T-cell (primary cell): Measurements from ENCODE around the gene UNKL. TPM values are rescaled to one million over a fixed set of nuclear protein-coding genes. Genes with fewer than 3 reads are reported as not detected.

ENCODE experiments used
- ATAC-seq, 4 experiments: fragments of 200-7000 bp in 3 of 4; fragments of 150-1000 bp in 1 of 4; cut with Tn5 transposase; replicated peaks in 1 of 4; 1 replicate in 3 of 4; 2 replicates in 1 of 4; pipeline ENCODE4 v1.10.0; 2021; ENCODE audit warnings: moderate library complexity in 3 of 4, mild to moderate bottlenecking in 2 of 4, moderate number of reproducible peaks in 1 of 4
- CTCF ChIA-PET, 2 donors: fragments of 300-600 bp; sonication (Branson Sonifier 250); formaldehyde crosslinking; loops; one replicate each; lab custom pipeline; 2022; ENCODE audit warnings: antibody characterized with exemption in 2 of 2; lab: Charles Lee
- POLR2A ChIA-PET, 2 donors: fragments of 300-600 bp; sonication (Branson Sonifier 250); formaldehyde crosslinking; loops; one replicate each; lab custom pipeline; 2022; ENCODE audit warnings: antibody characterized with exemption in 2 of 2; lab: Charles Lee
- DNase-seq, 35 experiments: peaks; one replicate each; pipeline versions ENCODE4 v3.0.0 to v3.0.0-alpha.2; 2013 to 2023
- H3K27ac ChIP-seq: one replicate; pipeline ENCODE4 v1.5.1; 2013; ENCODE audit warnings: low read length
- H3K27me3 ChIP-seq, 2 experiments: replicated peaks in 1 of 2; 1 replicate in 1 of 2; 2 replicates in 1 of 2; pipeline versions ENCODE4 v1.6.1 to v1.7.0; 2013; ENCODE audit warnings: low read length in 1 of 2, mixed read lengths in 1 of 2; ENCODE audit not compliant: control insufficient read depth in 2 of 2, insufficient read depth in 2 of 2; ENCODE audit errors: extremely low read depth in 1 of 2
- H3K36me3 ChIP-seq, 2 donors: 1 replicate in 1 of 2; 2 replicates in 1 of 2; pipeline versions ENCODE4 v1.6.1 to v1.7.0; 2013; ENCODE audit warnings: low read length in 1 of 2; ENCODE audit not compliant: control insufficient read depth in 2 of 2, insufficient read depth in 1 of 2; ENCODE audit errors: extremely low read depth in 1 of 2
- H3K4me1 ChIP-seq, 2 experiments: 1 replicate in 1 of 2; 2 replicates in 1 of 2; pipeline versions ENCODE4 v1.6.1 to v1.7.0; 2013; ENCODE audit warnings: low read length in 2 of 2, mixed read lengths in 1 of 2; ENCODE audit not compliant: insufficient read depth in 2 of 2, control insufficient read depth in 1 of 2; ENCODE audit errors: extremely low read depth in 1 of 2
- H3K4me3 ChIP-seq, 2 donors: 1 replicate in 1 of 2; 2 replicates in 1 of 2; pipeline versions ENCODE4 v1.5.1 to v1.7.0; 2013; ENCODE audit warnings: mild to moderate bottlenecking in 2 of 2, low read length in 1 of 2, moderate library complexity in 1 of 2; ENCODE audit not compliant: control insufficient read depth in 1 of 2; ENCODE audit errors: extremely low read depth in 1 of 2
- H3K9me3 ChIP-seq: 2 replicates; pipeline ENCODE4 v1.7.0; 2013
- H3K27ac Mint-ChIP-seq, 2 donors: one replicate each; pipeline ENCODE4 v1.8.0; 2020 to 2021; ENCODE audit warnings: mild to moderate bottlenecking in 2 of 2, mixed read lengths in 2 of 2
- H3K27me3 Mint-ChIP-seq, 2 donors: one replicate each; pipeline ENCODE4 v1.8.0; 2021 to 2022; ENCODE audit warnings: mixed read lengths in 2 of 2
- H3K36me3 Mint-ChIP-seq: one replicate; pipeline ENCODE4 v1.8.0; 2021; ENCODE audit warnings: mixed read lengths
- H3K4me1 Mint-ChIP-seq, 3 donors: one replicate each; pipeline ENCODE4 v1.8.0; 2020 to 2022; ENCODE audit warnings: mixed read lengths in 3 of 3, mild to moderate bottlenecking in 1 of 3
- H3K4me3 Mint-ChIP-seq, 3 donors: one replicate each; pipeline ENCODE4 v1.8.0; 2020 to 2022; ENCODE audit warnings: mild to moderate bottlenecking in 3 of 3, mixed read lengths in 3 of 3, moderate library complexity in 3 of 3
- H3K9me3 Mint-ChIP-seq, 3 donors: one replicate each; pipeline ENCODE4 v1.8.0; 2020 to 2022; ENCODE audit warnings: mixed read lengths in 3 of 3
- WGBS: methylation state at CpG from one replicate; pipeline ENCODE4 v1.1.5; 2013; ENCODE audit warnings: missing lambda C conversion rate; ENCODE audit not compliant: insufficient coverage; 5-methylcytosine and 5-hydroxymethylcytosine counted together
- total RNA-seq, 35 experiments: library from RNA in 6 of 35; stranded (reverse) in 6 of 35; fragments of 120-200 nt in 1 of 35; gene quantifications; one replicate each; pipeline versions ENCODE4 v1.2.1 to v1.2.4 and lab custom pipeline; 2013 to 2026

UNKL gene
- total RNA-seq, 5 donors from 2014 or later (not counting 1 experiment from before 2014, with no cell fraction given): 85.3 to 131 (median 113) TPM

DNA sequence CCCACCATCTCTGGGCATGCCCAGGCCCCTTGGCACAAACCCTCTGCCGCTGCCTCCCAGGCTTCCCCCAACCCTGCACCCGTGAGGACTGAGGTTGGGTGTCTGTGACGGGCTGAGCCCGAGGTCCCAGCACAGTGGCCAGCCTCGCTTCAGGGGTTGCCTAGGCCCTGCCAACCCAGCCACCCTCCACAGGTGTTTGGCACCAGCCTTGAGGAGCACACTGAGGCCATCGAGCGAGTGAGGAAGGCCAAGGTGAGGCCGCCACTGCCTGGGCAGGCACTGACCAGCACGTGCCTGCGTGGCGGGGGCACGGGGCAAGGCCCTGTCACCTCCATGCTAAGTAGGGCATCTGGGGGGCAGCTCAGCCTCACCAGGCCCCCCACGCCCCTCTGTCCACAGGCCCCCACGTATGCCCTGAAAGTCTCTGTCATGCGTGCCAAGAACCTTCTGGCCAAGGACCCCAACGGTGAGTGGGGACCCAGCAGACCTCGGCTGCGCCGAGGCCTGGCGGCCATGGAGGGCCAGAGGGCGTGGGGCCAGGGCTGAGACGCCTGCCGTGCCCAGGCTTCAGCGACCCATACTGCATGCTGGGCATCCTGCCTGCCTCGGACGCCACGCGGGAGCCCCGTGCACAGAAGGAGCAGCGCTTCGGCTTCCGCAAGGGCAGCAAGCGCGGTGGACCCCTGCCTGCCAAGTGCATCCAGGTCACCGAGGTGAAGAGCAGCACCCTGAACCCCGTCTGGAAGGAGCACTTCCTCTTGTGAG, 73.6 kb downstream of the UNKL start:
- H3K27me3 Mint-ChIP-seq: peaks cover 0 to 2% of the 10 kb centered on the region in 2 donors
- H3K36me3 Mint-ChIP-seq: no peaks in the 10 kb centered on the region
- Histone ChIP-seq H3K4me3 (no peak overlapping the region), H3K36me3 (no peaks in the 10 kb centered on the region), H3K4me1 (peaks cover 5 to 40% of the 10 kb centered on the region in 2 experiments), H3K27ac (no peak overlapping the region), H3K9me3 (no peaks in the 10 kb centered on the region), H3K27me3 (peaks cover 0 to 10% of the 10 kb centered on the region in 2 experiments)
- ChIA-PET CTCF (no interaction called here), POLR2A (interaction anchor here in 1 of 2 donors (0.6 kb wide), 1 partner anchor 802 kb away, joined by 4 read pairs; no protein-coding TSS in a partner anchor)
- peaks cover 7 to 17% (median 16%) of the 10 kb centered on the region in 3 donors for H3K4me1 Mint-ChIP-seq
- DNase-seq (no peak), ATAC-seq (no peak)
- peak overlapping the region in 1 of 3 donors; percentile 79 for H3K4me3 Mint-ChIP-seq
- 88% methylated on average over 34 of the region's 36 CpGs for WGBS
- H3K27ac Mint-ChIP-seq: no peak overlapping the region
- H3K9me3 Mint-ChIP-seq: no peaks in the 10 kb centered on the region

- 69% methylated on average over 25 of the region's 31 CpGs for WGBS
- Histone ChIP-seq H3K27me3 (peaks cover 5 to 28% of the 10 kb centered on the region in 2 experiments), H3K9me3 (no peaks in the 10 kb centered on the region), H3K27ac (no peak overlapping the region), H3K4me3 (no peak overlapping the region), H3K36me3 (no peaks in the 10 kb centered on the region), H3K4me1 (peaks cover 5 to 54% of the 10 kb centered on the region in 2 experiments)
- H3K9me3 Mint-ChIP-seq: no peaks in the 10 kb centered on the region
- H3K4me1 Mint-ChIP-seq: peaks cover 7 to 21% (median 19%) of the 10 kb centered on the region in 3 donors
- POLR2A ChIA-PET: no interaction called here
- H3K27me3 Mint-ChIP-seq: peaks cover 4 to 10% of the 10 kb centered on the region in 2 donors
- DNase-seq: no peak
- H3K36me3 Mint-ChIP-seq: no peaks in the 10 kb centered on the region
- CTCF ChIA-PET: interaction anchor here in 1 of 2 donors (0.5 kb wide), 1 partner anchor 1145 kb away, joined by 3 read pairs; no protein-coding TSS in a partner anchor
- H3K27ac Mint-ChIP-seq: no peak overlapping the region
- no peak for ATAC-seq
- H3K4me3 Mint-ChIP-seq: no peak overlapping the region
These were observed 75.4 kb downstream of the UNKL start for GRCh38 chr16:1338855-1339675.

GRCh38 chr16:1338119-1338730, 76.3 kb downstream of the UNKL start:
- H3K4me3 ChIP-seq: no peak overlapping the region
- Mint-ChIP-seq H3K27me3 (peaks cover 4 to 10% of the 10 kb centered on the region in 2 donors), H3K4me1 (peaks cover 5 to 18% (median 16%) of the 10 kb centered on the region in 3 donors), H3K4me3 (no peak overlapping the region), H3K9me3 (no peaks in the 10 kb centered on the region), H3K27ac (no peak overlapping the region), H3K36me3 (no peaks in the 10 kb centered on the region)
- peaks cover 5 to 51% of the 10 kb centered on the region in 2 experiments for H3K4me1 ChIP-seq
- POLR2A ChIA-PET: no interaction called here
- ATAC-seq (no peak), DNase-seq (peak in 4 of 35 experiments; percentile 26 to 45 (median 34))
- H3K27ac ChIP-seq: no peak overlapping the region
- no peaks in the 10 kb centered on the region for H3K9me3 ChIP-seq
- H3K27me3 ChIP-seq: peaks cover 5 to 33% of the 10 kb centered on the region in 2 experiments
- WGBS: 60% methylated on average over 27 of the region's 30 CpGs
- no peaks in the 10 kb centered on the region for H3K36me3 ChIP-seq
- CTCF ChIA-PET: no interaction called here

DNA sequence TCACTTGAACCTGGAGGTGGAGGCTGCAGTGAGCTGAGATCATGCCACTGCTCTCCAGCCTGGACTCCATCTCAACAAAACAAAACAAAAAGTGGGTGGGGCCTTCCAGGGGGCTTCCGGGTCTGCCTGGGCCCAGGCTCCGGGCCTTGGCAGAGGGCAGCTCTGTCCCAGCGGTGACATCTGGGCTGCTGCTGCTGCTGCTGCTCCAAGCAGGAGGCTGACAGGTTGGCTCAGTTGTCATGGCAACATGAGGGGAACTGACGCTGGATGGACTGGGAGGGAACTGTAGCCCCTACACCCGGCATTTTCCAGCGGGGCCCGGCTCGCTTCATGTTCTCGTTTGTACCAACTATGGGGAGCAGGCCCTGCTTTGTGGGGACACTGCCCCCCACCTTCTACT, 77.0 kb downstream of the UNKL start:
- H3K27ac ChIP-seq: no peak overlapping the region
- no peaks in the 10 kb centered on the region for H3K9me3 ChIP-seq
- no peaks in the 10 kb centered on the region for H3K36me3 ChIP-seq
- CTCF ChIA-PET: no interaction called here
- DNase-seq (no peak), ATAC-seq (no peak)
- peaks cover 4 to 14% (median 12%) of the 10 kb centered on the region in 3 donors for H3K4me1 Mint-ChIP-seq
- POLR2A ChIA-PET: no interaction called here
- no peak overlapping the region for H3K27ac Mint-ChIP-seq
- peaks cover 5 to 40% of the 10 kb centered on the region in 2 experiments for H3K27me3 ChIP-seq
- no peak overlapping the region for H3K4me3 Mint-ChIP-seq
- H3K4me1 ChIP-seq: peaks cover 5 to 51% of the 10 kb centered on the region in 2 experiments
- no peak overlapping the region for H3K4me3 ChIP-seq
- H3K36me3 Mint-ChIP-seq: no peaks in the 10 kb centered on the region
- no peaks in the 10 kb centered on the region for H3K9me3 Mint-ChIP-seq
- H3K27me3 Mint-ChIP-seq: peaks cover 4 to 14% of the 10 kb centered on the region in 2 donors
- WGBS: 77% methylated on average over 2 of the region's 9 CpGs

GRCh38 chr16:1336619-1337018, 77.9 kb downstream of the UNKL start:
- DNase-seq: no peak
- peaks cover 6 to 16% (median 14%) of the 10 kb centered on the region in 3 donors for H3K4me1 Mint-ChIP-seq
- ATAC-seq: no peak
- peaks cover 4 to 20% of the 10 kb centered on the region in 2 donors for H3K27me3 Mint-ChIP-seq
- no peak overlapping the region for H3K4me3 Mint-ChIP-seq
- POLR2A ChIA-PET: no interaction called here
- Histone ChIP-seq H3K27me3 (peaks cover 5 to 49% of the 10 kb centered on the region in 2 experiments), H3K36me3 (no peaks in the 10 kb centered on the region), H3K4me1 (peaks cover under 1 to 51% of the 10 kb centered on the region in 2 experiments), H3K4me3 (no peak overlapping the region), H3K27ac (no peak overlapping the region), H3K9me3 (no peaks in the 10 kb centered on the region)
- no peak overlapping the region for H3K27ac Mint-ChIP-seq
- H3K36me3 Mint-ChIP-seq: no peaks in the 10 kb centered on the region
- no peaks in the 10 kb centered on the region for H3K9me3 Mint-ChIP-seq
- WGBS: 79% methylated on average over 15 of the region's 15 CpGs
- CTCF ChIA-PET: no interaction called here

DNA sequence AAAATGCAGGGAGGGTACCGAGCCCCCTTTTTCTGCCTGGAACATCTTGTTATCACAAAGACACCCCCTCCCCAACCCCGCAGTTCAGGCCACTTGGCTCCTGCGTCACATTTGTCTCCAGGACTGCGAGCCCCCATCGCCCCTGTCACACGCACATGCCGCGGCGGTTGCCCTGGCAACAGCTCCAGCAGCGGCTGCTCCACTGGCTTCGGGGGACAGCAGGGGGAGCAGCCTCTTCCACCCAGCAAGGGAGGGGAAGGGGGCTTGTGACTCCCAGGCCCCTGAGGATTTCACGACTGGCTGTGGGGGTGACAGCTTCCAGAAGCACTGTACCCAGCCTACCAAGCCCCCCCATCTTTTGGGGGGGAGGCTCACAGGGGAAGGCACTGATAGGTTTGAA, 78.5 kb downstream of the UNKL start:
- no peaks in the 10 kb centered on the region for H3K9me3 ChIP-seq
- ATAC-seq (no peak), DNase-seq (peak in 1 of 35 experiments; percentile 17)
- H3K27me3 ChIP-seq: peaks cover 5 to 53% of the 10 kb centered on the region in 2 experiments
- WGBS: 16% methylated on average over 6 of the region's 12 CpGs
- H3K27ac ChIP-seq: no peak overlapping the region
- Mint-ChIP-seq H3K9me3 (no peaks in the 10 kb centered on the region), H3K4me3 (no peak overlapping the region), H3K27ac (no peak overlapping the region), H3K27me3 (peaks cover 4 to 25% of the 10 kb centered on the region in 2 donors), H3K4me1 (peaks cover 6 to 22% (median 18%) of the 10 kb centered on the region in 3 donors), H3K36me3 (no peaks in the 10 kb centered on the region)
- no peaks in the 10 kb centered on the region for H3K36me3 ChIP-seq
- H3K4me3 ChIP-seq: no peak overlapping the region
- ChIA-PET POLR2A (no interaction called here), CTCF (interaction anchor here in 1 of 2 donors (0.6 kb wide), 1 partner anchor 1259 kb away, joined by 3 read pairs; no protein-coding TSS in a partner anchor)
- H3K4me1 ChIP-seq: peaks cover 6 to 51% of the 10 kb centered on the region in 2 experiments
